GM19043 (cell line): ENCODE data around the gene MAP3K20.
"Not testable (repeated sequence)": the region's sequence is repeated elsewhere in the genome, so short reads cannot be mapped to it uniquely, and the experiment has no call there.

Experiments
- ATAC-seq: cut with Tn5 transposase; IDR thresholded peaks from one replicate; pipeline ENCODE4 v1.9.1; 2021; ENCODE audit warnings: low read depth; ENCODE audit not compliant: unreplicated experiment

The MAP3K20 gene

DNA sequence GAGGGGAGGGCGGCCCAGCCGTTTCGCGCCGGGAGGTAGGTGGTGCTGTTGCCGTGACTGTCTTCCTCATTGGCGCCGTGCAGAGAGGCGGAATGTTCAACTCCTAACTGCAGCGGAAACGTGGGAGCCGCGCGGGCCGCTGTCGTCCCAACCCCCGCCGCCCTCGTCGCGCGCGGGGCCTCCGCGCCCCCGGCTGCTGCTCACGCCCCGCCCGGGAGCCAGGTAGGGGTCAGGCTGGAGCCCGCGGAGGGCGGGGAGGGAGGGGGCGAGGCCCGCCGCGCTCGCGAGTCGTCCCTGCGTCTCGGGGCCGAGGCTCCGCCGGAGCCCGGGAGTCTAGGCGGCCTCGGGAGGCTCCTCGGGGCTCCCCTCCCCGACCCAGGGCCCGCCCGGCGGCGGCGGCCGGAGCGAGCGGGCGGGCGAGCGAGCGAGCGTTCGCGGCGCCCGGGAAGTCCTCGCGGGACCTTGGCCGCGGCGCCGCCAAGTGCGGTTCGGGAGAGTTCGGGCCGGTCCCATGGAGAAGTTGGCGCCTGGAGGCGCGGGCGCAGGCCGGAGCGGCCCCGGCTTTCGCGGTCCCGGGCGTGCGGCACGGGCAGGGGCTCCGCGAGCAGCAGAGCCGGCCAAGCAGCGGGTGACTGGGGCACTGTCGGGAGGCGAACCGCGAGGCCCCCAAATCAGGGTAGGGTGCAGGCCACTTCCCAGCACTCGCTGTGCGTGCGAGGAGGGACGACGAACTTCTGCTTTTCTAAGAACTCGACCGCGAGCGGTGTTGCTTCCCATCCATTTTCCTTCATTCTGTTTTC lies at the start of gene MAP3K20:
Gene MAP3K20, plus strand, starts transcription at position 66 of the 800 bp plus-strand sequence. CDS start 15,186 bp downstream, outside the sequence.
- peak; percentile 49 for ATAC-seq

DNA sequence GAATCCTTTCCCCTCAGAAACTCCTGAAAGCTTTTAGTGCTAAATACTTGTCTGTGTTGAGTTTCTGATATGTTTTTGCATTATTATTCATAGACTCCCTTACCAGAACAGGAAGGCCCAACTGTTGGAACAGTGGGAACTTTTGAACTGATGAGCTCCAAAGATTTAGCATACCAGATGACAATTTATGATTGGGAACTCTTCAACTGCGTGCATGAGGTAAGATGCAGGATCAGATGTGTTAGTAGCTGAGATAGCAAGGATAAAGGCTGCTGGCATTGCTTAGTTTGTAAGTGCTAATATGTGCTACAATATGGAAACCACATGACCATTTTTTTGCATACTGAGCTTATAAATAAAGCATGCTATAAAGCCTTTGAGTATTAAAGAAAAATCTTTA lies 49.2 kb upstream of the MAP3K20 start:
- ATAC-seq = no peak

DNA sequence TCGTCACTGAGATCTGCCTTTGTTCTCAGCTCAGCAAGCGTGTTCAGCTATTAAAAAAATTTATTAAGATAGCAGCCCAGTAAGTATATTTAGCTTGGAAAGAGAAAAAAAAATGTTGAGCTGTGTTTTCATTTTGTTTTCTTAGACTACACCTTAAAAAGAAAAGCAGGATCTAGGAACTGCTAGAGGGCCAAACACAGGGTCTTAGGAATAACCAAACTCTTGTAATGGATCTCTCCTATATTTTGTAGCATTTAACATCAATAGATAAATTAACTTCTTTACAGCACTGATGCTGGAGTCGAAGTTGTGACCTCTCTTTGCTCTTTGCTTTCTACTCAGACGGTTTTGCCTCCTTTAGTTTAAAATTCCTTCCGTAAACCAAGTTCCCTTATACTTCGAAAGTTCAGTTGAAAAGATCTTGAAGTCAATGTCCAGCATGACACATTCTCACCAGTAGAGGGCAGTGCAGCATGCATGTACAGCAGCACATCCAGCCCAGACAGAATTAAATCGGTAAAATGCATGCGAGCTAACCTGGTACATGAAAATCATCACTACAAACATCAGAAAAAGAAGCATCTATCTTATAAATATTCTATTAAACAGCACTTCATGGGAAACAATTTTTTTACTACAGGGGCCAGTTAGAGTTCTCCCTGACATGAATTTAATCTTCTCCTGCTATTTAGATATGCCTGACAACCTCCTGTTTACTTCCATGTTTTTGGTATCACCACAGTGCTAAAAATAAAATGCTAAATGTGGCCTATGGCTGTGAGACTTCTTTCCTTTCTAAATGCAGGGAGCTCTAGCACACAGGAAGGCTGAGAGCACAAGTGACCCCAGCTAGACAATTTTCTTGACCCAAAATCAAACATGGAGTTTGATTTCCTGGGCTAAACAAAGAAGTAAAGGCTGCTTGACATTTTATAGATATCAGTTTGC lies 48.2 kb upstream of the MAP3K20 start:
- ATAC-seq = peak; percentile 81

DNA sequence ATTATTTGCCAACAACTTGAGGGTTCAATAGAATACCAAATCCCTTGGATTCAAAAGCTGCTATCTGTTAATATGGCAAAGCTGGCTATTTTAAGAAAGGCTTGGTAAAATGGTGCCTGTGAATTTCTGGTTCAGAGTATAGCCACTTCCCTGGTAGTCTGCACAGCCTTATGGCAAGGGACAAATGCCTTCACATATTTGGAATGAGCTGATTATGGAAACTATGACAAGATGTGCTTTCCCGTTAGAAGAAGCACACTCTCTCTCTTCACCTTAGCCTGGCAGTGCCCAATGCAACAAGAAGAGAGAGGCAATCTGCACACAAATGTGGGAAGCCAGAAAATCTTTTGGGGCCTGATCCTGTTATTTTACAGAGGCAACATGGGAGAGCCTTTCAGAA lies 47.5 kb upstream of the MAP3K20 start:
- ATAC-seq = no peak

DNA sequence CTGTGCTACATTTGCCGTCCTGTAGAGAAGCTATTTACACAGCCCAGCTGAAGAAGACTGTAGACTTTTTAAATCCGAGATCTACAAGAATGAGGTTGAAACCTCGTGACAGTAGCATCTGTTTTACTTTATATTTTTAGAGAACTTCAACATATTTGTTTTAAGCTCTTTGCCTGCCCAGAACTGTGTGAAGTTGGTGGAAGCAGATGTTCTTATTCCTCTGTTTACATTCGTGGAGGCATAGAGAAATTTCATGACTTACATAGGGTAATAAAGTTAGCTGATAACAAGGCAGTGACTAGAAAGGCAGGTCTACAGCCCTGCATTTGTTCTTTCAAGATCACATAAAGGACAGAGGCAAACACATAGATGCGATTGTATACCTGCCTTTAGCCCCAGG lies 47.0 kb upstream of the MAP3K20 start:
- ATAC-seq = no peak

DNA sequence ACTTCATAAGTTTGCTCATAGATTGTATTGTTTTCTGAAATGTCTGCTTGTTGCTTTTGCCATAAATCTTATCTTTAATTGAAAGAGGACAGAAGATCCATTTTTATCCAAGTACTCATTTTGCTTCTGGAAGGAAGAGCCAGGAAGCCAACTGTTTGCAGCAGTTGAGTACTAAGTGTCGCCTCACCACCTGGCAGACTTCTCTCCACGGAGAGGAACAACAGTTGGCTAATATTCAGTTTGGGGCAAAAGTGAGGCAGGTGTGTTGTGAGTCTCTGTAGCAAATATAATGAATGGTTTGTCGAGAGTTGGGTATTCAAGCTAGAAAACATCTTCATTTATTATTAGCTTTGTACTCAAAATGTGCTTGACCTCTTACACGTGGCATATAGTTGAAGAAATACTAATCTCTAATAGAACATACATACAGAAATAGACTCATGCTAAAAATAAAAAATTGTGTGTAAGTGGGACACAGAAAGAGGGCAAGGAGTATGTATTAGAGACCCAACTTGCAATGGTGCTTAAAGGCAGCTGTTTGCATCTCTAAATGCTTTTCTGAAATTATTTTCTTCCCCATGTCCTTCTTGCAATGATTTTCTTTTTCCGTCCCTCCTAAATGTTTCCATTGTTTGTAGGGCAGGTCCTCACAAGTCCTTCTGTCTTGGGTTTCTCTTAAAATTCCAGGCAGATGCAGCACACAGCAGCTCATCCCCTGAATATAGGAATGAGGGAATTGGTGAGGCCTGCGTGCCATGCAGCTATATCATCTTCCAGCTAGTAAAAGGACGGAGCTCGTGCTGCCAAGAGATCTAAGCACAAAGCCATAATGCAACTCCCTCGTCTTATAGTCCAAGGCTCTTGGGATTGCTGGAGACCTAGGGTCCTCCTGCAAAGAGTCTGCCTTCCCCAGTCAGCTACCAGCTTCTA lies 44.8 kb upstream of the MAP3K20 start:
- ATAC-seq = no peak

DNA sequence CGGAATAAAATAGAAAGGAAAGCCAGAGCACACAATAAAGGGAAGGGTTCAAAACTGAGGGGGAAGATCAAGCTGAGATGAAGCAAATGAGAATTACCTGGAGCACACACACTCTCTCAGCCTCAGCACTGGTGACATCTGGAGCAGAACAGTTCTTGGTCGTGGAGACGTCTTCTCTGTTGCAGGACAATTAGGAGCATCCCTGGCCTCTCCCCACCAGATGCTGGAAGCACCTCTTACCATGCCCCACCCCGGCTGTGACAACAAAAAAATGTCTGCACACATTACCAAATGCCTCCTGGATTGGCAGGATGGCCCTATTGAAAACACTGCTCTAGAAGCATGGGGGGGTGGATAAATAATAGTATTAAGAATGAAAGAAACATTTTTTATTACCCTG lies 43.6 kb upstream of the MAP3K20 start:
- no peak for ATAC-seq

DNA sequence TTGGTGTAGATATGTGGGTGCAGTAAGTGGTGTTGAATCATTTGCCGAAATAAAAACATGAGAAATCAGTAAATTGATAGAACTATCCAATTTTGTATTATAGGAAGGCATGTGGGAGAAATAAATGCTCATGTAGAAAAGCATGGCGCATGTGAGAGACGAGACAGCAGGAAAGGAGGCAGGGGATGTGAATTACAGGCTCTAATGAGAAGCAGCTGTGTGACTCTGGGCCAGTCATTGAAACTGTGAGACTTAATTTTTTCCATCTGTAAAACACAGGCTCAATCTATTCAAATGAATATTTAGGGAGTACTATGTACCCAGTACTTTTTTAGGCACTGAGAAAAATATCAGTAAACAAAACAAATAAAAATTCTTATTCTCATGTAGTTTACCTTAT lies 42.6 kb upstream of the MAP3K20 start:
- no peak for ATAC-seq

DNA sequence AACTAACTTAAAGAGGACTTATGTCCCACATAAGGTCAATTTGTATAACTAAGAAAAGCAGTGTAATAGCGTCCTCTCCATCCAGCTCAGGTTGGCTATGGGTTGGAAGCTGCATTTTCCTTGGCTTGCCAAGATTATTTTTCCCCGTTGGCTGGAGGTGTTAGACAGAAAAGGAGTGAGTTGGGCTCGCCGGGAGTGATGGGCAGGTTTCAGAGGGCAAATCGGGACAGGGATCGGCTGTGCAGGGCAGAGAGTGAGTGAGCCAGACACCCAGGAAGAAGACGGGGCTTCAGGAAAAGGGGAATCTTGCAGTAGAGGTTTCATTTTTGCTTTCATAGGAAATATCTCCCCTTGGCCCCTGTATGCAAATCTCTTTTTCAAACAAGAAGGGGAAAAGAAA lies 41.5 kb upstream of the MAP3K20 start:
- ATAC-seq = no peak

DNA sequence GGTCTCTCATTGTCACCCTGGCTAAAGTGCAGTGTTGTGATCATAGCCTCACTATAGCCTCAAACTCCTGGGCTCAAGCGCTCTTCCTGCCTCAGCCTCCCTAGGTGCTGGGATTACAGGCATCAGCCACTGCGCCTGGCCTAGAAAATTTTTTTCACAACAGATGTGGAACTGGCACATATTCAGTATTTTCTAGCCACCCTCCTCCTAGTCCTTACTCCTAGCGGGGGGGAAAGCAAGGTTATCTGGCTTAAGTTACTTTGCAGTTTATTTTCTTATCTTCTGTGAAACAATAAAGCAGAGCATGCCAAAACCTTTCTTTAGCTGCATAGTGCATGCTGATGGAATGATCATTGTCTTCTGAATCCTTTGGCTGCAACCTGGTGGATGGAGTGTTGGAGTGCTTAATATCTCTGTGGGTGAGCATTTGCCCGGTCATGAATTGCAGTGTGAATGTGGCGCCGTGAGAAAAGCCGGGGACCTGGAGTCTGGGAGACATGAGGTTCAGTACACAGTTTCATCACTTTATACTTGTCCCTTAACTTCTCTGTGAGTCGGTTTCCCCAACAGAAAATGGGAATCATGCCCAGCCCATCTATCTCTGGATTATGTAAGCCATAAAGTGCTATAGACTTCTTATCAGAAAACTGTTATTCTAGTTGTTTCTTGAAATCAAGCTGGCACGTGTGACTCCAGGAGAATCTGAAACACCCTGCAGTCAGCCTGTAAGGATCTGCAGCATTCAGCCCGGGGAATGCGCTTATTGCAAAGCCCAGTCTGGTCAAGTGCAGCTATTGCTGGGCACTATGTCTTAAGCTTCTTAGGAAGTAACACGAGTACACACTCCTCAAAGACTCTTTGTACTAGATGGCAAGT lies 38.2 kb upstream of the MAP3K20 start:
- no peak for ATAC-seq

DNA sequence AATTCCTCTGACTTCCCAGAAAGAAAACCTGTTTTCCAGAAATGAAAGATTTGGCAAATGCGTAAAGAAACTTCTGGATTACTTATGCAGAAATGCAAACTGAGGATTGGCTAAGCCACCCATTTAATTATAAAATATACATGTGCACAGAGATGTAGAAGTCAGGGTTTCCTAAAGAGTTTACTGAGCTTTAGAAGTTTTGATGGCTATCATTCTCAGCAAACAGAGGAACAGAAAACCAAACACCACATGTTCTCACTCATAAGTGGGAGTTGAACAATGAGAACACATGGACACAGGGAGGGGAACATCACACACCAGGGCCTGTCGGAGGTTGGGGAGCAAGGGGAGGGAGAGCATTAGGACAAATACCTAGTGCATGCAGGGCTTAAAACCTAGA lies 37.4 kb upstream of the MAP3K20 start:
- not testable (repeated sequence) for ATAC-seq

DNA sequence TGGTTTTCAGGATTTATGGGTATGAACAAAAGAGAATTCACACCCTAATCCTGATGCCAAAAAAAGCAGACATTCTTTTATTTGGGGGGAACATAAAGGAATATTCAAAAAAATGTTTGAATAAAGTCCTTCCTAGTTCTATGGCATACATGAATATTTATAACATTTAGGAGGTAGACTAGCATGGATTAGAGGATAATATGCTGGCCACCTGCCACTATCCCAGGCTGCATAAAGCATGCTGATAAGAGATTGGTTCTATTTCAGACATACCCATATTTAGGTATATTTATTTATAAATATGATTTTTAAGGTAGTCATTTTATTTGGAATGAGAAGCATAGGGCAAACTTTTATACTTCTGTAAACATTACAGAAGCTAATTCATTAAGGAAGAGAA lies 34.9 kb upstream of the MAP3K20 start:
- ATAC-seq = no peak

DNA sequence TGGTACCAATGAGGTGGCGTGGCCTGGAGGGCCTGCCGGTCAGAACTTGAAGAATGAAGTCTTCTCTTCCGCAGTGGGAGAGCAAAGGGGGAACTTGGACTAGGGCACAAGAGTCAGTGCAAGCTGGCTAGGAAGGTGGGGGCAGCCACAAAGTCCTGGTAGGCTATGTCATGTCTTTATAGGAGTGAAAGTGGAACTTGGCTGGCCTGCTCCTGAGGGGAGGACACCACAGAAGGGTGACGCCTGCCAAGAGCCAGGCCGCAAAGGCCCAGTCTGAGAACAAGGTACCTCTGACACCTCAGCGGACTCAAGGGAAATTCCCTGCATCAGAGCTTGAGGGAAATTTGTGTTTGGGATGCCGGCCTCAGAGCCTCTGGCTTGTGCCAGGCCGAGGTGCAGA lies 32.2 kb upstream of the MAP3K20 start:
- ATAC-seq = no peak

DNA sequence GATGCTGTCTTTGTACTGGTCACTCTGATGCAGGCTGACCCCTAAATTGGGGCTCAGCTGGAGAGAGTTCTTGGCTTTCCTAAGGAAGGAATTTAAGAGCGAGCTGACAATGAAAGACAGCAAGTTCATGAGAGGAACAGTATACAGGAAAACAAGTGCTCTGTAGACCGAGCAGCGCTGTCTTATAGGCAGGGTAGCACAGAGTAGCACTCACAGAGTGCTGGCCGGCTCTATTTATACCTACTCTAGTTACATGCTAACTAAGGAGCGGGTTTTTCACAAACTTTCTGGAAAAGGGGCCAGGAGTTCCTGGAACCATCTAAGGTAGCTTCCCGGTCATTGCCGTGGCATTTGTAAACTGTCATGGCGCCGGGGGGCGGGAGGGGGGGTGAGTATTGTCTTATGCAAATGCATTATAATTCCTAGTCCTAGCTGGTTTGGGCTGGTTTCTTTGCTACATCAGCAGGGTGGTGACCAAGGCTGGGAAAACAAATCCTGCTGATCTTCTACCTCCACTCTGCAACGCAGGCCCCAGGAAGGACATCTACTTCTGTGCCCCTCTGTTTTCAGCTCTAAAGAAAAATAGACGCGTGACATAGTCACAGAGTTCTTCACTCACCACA lies 31.6 kb upstream of the MAP3K20 start:
- no peak for ATAC-seq

DNA sequence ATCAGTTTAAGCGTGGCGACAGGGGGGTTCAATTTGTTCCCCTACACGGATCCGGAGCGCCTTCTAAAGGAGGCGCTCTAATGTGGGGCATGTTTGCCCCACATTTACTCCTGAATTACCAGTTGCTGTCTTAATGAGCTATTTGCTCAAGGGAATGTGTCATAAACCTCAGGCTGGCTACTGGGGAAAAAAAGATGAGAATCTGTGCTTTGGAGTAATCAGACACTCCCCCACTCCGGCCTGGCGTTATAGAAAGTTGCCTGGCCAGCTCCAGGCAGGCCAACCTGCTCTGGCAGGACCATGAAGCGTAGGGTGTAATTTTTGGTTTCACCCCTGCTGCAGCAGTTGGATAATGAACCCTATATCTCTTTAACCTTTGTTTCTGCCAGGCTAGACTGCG lies 31.0 kb upstream of the MAP3K20 start:
- ATAC-seq = no peak

DNA sequence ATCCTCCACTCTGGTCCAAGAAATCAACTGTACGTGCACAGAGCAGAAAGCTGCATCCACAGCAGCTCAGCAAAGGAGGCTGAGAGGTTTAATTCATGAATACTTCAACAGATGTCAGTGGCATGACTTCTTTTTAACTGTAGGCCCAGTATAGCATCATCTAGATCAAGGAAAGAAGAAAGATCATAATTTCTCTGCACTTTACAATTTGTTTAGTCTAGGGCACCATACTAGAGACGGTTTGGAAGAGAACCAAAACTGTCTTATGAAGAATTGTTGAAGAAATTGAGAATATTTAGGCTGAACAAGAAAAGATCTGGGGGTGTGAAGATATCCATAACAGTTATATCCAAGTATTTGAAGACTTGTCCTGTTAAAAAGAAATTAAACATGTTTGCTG lies 30.5 kb upstream of the MAP3K20 start:
- no peak for ATAC-seq

DNA sequence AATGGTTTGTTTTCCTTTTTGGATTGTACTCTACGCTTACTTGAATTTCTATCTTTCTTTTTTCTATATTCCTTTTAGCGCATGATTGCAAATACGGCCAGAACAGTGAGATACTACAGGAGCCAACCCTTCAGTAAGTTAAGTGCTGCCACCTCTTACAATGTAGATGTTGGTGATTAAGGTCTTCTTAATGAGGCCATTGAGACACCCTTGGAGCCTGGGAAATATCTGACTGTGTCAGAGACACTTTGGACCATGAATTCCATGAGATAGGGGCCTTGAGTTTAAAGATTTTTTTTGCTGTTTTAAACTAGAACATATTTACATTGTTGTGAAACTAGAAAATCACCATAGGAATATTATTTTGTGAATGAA lies 27.1 kb upstream of the MAP3K20 start:
- ATAC-seq = no peak

DNA sequence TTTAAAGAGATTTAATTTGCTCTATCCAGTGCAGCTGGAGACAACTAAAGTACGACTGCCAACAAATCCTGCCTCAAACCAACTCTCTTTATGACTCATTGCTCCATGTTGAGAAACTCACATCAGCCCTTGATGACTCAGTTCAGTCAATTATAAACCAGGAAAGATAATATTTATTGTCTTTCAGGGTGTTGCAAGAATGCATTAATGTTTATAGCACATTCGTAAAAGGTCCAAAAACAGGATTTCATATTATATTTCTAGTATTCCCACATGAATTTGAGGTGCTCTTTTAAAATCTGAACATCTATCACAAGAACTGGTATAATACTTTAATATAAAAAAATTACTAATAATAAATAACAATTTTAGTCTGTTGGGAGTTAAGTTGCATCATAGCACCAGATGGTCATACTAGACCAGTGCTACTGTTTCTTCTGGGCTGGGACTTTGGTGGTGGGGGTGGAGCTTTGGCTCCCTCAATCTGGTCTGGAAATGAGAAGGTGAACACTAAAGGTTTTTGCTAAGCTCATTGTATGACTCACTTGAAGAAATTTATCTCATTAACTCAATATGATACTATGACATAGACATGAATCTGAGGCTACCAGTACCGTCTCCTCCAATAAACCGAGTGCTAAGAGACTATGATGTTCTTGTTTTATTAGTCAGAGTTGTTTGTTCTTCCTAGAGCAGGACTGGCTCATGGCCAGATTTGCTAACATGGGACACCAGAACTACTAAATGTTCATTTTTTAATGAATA lies 26.6 kb upstream of the MAP3K20 start:
- ATAC-seq = peak; percentile 87
